Gastrocnemius medialis (tissue), 4 donors: ENCODE measurements around the gene PTGDR2.

Source experiments
- CTCF ChIP-seq, 5 experiments: fragments of 450-650 bp in 3 of 5; fragments of 200-600 bp in 2 of 5; sonication (generic) in 2 of 5; IDR thresholded peaks in 4 of 5; conservative IDR thresholded peaks in 1 of 5; 1 replicate in 4 of 5; 2 replicates in 1 of 5; pipeline ENCODE4 v1.5.1; 2016 to 2019; ENCODE audit warnings: antibody characterized with exemption in 5 of 5, mild to moderate bottlenecking in 3 of 5, moderate library complexity in 3 of 5
- POLR2A ChIP-seq, 2 donors: fragments of 450-650 bp; IDR thresholded peaks; one replicate each; pipeline ENCODE4 v1.6.1; 2017; ENCODE audit warnings: antibody characterized with exemption in 2 of 2, mild to moderate bottlenecking in 2 of 2, moderate library complexity in 2 of 2

- no peak for TF ChIP-seq POLR2A (IDR thresholded peaks at IDR 0.05)
- TF ChIP-seq CTCF (IDR thresholded peaks at IDR 0.05 in 4 of 5, conservative IDR thresholded peaks at IDR 0.05 in 1 of 5), result no peak
Measured at GRCh38 chr11:60897496-60897895, 41.7 kb upstream of the PTGDR2 start.
